SU-DHL-6 (cell line): ENCODE data around the gene CDH13.

Source experiments
- EZH2phosphoT487 ChIP-seq: fragments of 200-600 bp; sonication (generic), shearing (Covaris generic); conservative IDR thresholded peaks from 2 replicates; pipeline ENCODE4 v1.6.1; 2018; ENCODE audit warnings: mild to moderate bottlenecking, antibody characterized with exemption, low read length, moderate library complexity, mixed read lengths
- TF ChIP-seq, protein P1 (sequence below): fragments of 200-600 bp; sonication (generic); IDR thresholded peaks from one replicate; pipeline ENCODE4 v1.5.1; 2017; ENCODE audit warnings: antibody characterized with exemption, mild to moderate bottlenecking, low read length, moderate library complexity; ENCODE audit not compliant: insufficient read depth, poor library complexity, severe bottlenecking

DNA sequence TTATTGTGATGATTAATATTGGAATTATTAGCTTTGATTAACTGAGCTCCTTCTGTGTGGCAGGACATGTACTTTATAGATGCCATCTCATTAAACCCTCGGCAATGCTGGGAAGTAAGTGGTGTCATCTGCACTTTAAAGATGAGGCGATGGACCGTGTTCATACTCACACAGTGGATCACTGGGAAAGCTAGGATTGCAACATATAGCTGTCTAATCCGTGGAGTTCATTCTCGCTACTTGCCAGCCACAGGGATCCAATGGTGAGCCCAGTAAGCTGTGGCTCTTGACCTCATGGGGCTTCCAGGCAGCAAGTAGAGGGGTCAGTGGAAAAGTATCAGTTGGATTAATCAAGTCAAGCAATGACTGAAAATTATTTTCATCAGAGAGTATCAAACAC lies 587.9 kb downstream of the CDH13 start:
- no peak for TF ChIP-seq EZH2phosphoT487
- TF ChIP-seq, protein P1, sequence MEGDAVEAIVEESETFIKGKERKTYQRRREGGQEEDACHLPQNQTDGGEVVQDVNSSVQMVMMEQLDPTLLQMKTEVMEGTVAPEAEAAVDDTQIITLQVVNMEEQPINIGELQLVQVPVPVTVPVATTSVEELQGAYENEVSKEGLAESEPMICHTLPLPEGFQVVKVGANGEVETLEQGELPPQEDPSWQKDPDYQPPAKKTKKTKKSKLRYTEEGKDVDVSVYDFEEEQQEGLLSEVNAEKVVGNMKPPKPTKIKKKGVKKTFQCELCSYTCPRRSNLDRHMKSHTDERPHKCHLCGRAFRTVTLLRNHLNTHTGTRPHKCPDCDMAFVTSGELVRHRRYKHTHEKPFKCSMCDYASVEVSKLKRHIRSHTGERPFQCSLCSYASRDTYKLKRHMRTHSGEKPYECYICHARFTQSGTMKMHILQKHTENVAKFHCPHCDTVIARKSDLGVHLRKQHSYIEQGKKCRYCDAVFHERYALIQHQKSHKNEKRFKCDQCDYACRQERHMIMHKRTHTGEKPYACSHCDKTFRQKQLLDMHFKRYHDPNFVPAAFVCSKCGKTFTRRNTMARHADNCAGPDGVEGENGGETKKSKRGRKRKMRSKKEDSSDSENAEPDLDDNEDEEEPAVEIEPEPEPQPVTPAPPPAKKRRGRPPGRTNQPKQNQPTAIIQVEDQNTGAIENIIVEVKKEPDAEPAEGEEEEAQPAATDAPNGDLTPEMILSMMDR: no peak
